HPDE6-E6E7 (cell line): Measurements from ENCODE around the gene RSKR.
"Not testable (repeated sequence)": the region's sequence is repeated elsewhere in the genome, so short reads cannot be mapped to it uniquely, and the experiment has no call there.

Source experiments
- DNase-seq: peaks from one replicate; pipeline ENCODE4 v3.0.0; 2011; ENCODE audit warnings: missing footprints; ENCODE audit errors: extremely low spot score

The RSKR gene

DNA sequence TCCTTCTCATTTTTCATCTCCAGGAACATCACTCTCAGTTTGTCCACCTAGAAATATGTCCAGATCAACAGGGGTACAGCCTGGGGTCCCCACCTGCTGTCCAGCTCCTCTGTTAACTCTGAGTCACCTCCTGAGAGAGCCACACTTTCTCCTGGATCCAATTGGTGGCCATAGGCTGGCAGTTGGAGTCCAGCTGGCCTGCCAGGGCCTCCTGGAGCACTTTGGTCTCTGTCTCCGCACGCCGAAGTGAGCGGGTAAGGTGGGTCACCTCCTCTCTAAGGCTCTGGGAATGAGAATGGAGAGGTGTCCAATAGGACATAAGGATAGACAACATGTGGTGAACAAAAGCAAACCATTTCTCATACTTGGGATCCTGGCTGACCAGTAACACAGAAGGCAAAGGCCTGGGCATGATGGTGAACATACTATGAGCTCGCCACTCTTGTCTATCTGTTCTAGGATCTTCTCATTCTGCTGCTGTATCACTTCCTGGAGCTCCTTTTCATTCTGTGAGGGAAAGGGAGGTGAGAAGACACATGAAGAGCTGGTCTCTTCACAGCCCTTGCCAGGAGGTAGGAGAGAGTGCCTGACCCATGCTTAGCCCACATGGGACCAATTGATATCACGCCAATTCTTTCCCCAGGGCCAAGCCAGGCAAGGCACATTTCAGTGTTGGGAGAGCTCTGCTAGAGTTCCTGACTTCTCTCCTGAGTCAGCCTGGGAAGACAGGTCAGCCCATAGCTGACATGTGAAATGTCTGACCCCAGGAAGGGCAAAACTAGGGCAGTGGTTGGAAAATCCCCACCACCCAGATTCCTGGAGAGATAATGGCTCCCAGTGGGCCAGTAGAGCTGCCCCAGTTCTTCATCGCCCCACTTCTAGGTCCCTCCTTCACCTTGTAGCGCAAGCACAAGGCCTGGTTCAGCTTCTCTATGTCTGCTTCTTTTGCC is 35.5 kb downstream of the RSKR start:
- no peak for DNase-seq

DNA sequence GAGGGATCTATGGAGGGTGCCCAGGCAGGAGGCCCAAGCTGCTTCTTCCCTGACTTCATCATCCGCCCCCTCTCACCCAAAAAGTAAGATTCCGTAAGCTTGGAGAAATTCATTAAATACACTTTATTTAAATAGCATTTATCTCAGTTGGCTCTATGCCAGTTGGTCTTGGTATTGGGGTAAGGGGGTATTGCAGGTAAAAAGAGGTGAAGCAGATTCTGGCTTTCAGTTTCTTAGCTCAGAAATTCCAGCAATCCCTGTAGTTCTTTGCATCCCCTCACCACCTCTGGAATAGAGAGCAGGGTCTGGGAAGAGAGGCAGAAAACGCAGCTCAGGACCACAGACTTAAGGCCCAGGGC is 36.5 kb downstream of the RSKR start:
- no peak for DNase-seq

DNA sequence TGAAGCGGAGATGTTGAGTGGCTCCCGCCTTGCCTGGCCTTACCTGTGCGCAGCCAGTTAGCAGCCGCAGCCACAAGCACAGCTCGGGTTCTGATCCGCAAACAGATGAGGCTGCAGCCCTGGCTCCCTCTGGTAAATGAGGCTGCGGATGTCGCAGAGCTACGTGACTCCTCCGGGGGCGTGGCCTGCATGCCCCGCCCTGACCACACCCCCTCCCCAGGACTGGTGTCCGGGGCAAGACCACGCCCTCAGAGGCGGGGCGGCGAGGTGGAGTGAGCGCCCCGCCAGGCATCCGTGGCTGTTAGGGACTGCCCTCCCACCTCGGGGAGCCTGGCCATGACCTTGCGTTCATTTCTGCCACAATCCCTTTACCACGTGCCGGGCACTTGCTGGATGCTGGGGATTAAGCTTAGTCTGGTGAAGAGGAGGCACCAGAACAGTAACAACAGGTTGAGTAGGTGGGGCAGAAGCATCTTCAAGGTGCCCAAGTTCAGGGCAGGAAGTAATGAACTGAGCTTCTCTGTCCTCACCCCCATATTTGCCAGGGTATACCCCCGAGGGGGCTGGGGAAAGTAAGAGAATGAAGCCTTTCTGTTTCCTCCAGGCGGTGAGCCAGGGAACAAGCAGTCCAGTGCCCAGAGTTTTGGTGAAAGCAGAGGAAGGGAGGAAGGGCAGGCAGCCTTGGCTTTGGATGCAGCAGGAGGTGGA is 37.1 kb downstream of the RSKR start, which contains the start of gene ALDOC:
Gene ALDOC, minus strand, starts transcription at position 138 of the 708 bp plus-strand sequence. CDS start 1,363 bp downstream, outside the sequence.
- DNase-seq, result peak; percentile 97

DNA sequence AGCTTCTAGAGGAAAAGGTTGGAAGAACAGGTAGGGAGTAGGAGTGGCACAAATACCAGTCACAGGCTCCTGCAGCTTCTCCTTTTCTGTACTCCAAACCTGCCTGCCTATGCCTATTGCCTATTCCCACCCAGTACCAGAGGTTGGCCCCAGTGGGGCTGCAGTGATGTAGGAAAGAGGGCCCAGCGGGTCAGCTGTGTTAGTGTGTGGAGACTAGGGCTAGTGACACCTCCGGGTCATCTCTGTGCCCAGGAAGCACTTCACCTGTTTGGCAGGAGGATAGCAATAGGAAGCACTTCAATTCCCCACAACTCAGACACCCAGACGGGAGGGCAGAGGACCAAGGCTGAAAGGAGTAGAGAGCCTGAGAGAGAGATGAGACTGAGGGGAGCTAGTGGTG is 38.0 kb downstream of the RSKR start:
- not testable (repeated sequence) for DNase-seq

DNA sequence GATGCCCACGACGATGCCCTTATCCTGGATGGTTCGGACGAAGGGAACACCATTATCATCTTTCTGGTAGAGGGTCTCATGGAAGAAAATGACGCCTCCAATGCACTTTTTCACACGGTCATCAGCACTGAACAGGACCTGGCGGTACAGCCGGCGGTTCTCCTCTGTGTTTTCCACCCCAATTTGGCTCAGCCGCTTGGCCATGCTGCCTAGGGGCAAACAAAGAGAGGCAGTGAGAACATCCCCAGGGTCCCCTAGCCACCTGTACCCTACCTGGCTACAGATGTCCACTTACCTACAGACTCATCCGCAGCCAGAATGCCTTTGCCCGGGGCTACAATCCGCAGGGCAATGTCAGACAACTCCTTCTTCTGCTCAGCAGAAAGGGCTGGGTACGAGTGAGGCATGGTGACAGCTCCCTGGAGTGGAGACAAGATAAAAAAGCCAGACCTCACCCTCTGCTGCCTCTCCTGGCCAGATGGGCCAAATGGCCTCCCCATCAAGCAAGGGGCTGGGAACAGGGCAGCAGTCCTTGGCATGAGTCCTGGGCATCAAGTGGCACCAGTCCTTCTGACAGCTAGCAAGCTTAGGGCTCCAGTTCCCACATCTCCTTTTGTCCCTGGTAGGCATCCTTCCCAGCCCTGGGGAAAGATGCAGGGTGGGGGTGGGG is 38.7 kb downstream of the RSKR start:
- no peak for DNase-seq

DNA sequence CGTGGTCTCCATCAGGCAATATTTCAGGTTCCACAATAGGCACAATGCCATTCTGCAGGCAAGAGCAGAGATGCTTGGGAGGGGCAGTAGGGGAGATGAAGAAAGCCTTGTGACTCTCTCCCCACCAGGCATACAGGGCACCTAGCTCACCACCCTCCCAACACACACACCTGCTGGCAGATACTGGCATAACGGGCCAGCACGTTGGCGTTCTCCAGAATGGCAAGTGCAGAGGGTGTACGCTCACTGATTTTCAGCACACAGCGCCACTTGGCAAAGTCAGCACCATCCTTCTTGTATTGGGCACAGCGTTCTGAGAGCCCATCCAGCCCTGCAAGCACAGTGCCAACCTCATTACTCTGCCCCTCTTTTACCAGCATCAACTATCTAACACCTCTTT is 39.5 kb downstream of the RSKR start:
- DNase-seq, result no peak

DNA sequence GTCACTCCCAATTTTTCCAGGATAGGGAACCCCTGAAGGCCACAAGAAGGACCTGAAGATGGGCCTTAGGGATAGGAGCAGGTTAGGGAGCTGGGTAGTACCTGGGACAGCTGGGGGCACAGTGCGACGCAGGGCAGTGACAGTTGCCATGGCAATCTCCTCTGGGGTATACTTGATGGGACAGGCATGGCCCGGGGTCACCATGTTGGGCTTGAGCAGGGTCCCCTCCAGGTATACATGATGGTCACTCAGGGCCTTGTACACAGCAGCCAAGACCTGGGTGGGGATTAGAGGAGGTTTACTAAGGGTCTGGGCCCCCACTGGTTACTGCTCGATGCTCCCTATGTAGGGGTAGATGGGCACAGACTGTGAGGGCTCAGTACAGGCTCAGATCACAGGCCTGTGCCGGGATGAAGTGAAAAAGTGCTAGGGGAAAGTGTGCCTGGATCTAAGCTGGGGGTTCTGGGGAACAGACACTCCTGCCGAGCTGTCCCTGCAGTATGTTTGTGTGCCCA is 40.0 kb downstream of the RSKR start:
- DNase-seq, result no peak

DNA sequence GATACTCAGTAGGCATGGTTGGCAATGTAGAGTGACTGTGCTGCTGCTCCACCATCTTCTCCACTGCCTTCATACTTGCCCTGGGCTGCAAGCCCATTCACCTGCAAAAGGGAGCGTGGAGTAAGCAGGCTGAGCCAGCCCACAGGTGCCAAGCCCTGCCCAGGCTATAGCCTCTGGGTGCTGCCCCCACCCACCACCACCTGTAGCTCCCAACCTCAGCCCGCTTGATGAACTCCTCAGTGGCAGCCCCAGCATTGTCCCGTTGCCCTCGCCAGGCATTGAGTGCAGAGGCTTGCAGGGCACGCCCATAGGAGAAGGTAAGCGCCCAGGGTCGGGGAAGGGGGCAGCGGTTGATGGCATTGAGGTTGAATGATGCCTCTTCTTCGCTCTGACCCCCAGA is 40.5 kb downstream of the RSKR start:
- DNase-seq, result no peak

DNA sequence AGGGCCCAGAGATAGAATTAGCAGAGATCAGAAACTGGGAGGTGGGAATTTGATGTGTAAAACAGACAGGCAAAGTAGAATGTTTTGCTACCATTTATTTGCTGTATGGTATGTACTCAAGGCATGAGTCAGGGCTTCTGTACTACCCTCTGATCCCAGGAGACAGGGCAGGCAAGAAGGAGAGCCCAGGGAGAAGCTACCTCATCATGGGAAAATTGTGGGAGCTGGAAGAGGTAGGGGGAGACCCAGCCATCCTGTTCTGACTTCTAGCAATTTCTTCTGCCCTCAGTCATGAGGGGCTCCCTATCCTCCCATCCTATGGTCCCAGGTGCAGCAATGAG is 41.0 kb downstream of the RSKR start:
- DNase-seq, result no peak

DNA sequence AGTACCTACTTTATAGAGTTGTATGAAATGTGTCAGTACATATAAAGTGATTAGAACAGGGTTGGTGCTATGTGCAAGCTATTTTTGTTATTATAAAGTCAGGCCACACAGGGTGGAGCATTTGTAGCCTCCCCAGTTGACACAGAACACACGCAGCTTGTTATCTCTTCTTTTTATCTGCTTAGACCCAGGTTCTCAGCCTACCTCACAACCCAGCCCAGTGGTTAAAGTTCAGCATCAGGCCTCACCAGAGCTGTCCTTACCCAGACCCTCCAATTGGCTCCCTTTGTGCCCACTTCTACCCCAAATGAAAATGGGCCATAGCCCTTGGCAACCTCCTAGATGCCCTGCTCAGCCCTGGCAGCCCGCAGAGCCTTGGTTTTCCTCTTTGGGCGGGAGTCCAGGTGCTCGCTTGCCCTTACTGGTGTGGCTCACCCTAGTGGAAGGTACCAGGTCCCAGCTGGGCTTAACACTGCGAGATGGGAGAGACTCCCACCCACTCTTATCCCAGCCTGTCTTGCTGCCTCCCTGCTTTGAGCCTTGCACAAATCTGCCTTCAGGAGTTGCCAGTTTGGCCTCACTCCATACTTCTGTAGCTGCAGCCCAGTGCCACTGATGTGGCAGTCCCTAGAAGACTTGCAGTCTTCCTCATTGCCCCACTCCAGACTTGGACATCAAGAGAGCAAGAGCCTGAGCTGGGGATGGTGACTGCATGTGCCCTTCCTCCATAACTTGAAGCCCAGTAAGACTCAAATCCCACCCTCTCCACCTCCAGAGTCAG is 41.5 kb downstream of the RSKR start:
- no peak for DNase-seq

DNA sequence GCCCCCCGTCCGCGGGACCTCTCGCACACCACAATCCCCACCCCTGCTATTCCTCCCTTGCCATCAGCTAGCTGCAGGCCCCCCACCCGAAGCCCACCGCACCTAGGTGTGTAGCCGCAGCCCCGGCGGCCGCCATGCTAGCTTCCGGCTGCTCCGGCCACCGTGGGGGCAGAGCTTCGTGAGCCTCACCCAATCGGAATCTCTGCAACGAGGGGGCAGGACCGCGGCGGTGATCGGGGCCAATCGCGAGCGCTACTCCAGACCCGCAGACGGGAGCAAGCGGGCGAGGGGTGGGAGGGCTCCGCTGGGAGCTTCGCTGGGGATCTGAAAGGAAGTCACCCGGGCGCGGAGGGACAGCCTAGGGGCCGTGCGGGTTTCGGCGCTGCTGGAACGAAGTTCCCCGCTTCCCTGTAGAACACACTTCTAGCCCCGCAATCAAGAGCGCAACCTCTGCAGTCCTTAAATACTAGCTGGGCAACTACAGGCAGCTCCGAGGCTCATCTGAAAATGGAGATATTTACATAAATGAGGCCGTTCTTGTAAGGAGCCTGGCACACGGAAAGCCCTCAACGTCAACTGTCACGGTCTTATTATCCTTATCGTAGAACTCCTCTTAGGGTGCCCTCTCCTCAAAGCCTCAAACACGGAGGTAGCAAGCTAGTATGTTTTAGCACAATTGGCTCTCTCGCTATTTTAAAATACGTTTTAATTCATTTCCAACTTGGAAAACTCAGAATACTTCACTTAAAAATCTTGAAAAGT is 42.4 kb downstream of the RSKR start, which contains the start of gene PIGS:
Gene PIGS, minus strand, starts transcription at position 164 of the 762 bp plus-strand sequence. Its CDS starts 28 bp downstream, at position 136.
- DNase-seq, result peak; percentile 98

DNA sequence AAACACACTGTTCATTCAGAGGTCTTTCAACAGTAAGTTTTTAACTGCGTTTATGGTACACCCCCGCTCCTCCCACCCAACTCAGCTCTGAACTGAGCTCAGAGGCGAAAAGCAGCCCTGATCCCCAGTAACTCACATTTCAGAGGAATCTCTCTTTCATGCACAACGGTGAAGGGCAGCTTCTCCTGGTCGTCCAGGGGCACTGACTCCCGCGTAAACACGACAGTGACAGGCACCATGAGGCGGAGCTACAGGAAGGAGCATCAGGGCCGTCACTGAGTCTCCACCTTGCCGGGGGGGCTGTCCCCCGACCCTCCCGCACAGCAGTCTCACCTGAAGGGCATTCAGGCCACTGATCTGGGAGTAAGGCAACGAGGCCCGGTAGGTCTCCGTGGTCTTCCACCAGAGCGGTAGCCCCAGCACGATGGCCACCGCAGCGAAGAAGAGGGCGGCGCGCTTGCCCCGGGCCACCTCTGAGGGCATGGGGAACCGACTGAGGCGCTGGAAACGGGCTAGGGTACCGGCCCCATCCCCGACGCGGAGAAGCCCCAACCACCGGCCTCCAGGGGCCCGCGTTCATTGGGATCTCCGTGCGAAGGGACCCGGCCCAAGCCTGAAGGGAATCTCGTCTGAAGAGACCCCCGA is 43.1 kb downstream of the RSKR start:
- no peak for DNase-seq

DNA sequence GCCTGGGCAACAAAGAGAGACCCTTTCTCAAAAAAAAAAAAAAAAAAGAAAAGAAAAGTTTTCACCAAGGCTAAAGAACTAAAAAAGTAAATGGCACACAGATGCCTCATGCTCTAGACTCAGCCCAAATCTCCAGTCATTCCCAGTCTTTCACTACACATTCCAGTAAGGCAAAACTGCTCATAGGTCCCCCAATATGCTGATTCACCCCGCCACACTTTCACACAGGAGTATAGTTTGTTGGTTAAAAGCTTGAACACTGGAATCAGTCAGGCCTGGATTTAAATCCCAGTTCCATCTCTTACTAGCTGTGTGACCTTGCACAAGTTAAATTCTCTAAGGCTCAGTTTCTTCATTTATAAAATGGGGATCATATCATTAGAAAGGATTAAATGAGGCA is 44.5 kb downstream of the RSKR start:
- no peak for DNase-seq

DNA sequence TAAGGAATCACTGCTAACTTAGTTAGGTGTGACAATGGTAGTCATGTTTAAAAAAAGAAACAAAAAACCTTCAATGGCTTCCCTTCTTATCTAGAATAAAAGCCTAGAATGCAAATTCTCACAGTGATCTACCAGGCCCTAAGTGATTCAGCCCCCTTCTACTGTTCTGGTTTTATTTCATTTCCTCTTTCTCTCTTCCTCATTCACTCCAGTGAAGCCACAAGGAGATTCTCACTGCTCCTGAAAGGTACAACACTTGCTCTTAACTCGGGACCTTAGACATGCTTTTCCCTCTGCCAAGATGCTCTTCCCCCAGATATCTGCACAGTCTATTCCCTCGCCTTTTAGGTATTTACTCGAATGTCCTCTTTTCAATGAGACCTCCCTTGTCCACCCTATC is 46.4 kb downstream of the RSKR start:
- no peak for DNase-seq

DNA sequence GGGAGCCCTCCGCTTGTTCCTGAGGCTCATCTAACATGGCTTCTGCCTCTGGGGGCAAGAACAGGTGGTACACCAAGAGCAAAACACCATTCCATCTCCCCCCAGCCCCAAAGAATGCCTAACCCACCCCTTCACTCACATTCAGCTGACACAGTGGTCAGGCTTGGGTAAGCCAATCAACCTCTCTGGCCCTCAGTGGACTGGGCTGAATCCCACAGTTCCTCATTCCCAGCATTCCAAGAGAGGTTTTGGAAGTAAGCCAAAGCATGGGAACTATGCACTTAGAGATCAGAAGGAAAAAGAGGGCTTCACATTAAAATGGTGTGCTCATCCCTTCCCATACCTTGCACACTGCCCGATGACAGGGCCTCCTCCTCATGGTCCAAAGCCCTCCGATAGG is 50.5 kb downstream of the RSKR start:
- no peak for DNase-seq
